Small intestine (tissue), 7 donors: ENCODE results near the gene PRSS1. TPM values are rescaled to one million over a fixed set of nuclear protein-coding genes. Genes with fewer than 3 reads are reported as not detected.
A peak's percentile ranks its signal among the peaks of the same experiment; 100 is the strongest.

Experiments
- DNase-seq, 2 donors: peaks; one replicate each; pipeline versions ENCODE4 v3.0.0 to v3.0.0-alpha.2; 2013
- FAIRE-seq: peaks from 2 replicates; lab custom pipeline; 2012; peaks lifted over from hg19 to GRCh38; lab: Jason Lieb, UNC
- H3K27ac ChIP-seq, 3 donors: one replicate each; pipeline ENCODE4 v1.5.1; 2013; ENCODE audit warnings: low read length in 2 of 3, mild to moderate bottlenecking in 2 of 3, control low read depth in 1 of 3, inconsistent platforms in 1 of 3, low read depth in 1 of 3, moderate library complexity in 1 of 3
- H3K27me3 ChIP-seq, 3 donors: one replicate each; pipeline ENCODE4 v1.6.1; 2013; ENCODE audit warnings: low read length in 3 of 3, inconsistent platforms in 1 of 3; ENCODE audit not compliant: control insufficient read depth in 3 of 3, insufficient read depth in 3 of 3
- H3K36me3 ChIP-seq, 3 donors: one replicate each; pipeline ENCODE4 v1.6.1; 2013; ENCODE audit warnings: low read length in 3 of 3, inconsistent platforms in 1 of 3, low read depth in 1 of 3, mild to moderate bottlenecking in 1 of 3, moderate library complexity in 1 of 3; ENCODE audit not compliant: control insufficient read depth in 3 of 3, insufficient read depth in 2 of 3
- H3K4me1 ChIP-seq, 3 donors: one replicate each; pipeline ENCODE4 v1.6.1; 2013; ENCODE audit warnings: low read length in 2 of 3, inconsistent platforms in 1 of 3, low read depth in 1 of 3, mild to moderate bottlenecking in 1 of 3, moderate library complexity in 1 of 3; ENCODE audit not compliant: control insufficient read depth in 3 of 3, insufficient read depth in 2 of 3
- H3K4me3 ChIP-seq, 3 donors: one replicate each; pipeline ENCODE4 v1.5.1; 2013; ENCODE audit warnings: low read length in 3 of 3, control low read depth in 1 of 3, inconsistent platforms in 1 of 3, low read depth in 1 of 3, mild to moderate bottlenecking in 1 of 3, moderate library complexity in 1 of 3
- H3K9me3 ChIP-seq, 2 donors: one replicate each; pipeline ENCODE4 v1.6.1; 2013; ENCODE audit warnings: low read depth in 1 of 2, low read length in 1 of 2; ENCODE audit not compliant: control insufficient read depth in 2 of 2, insufficient read depth in 1 of 2
- WGBS, 3 donors: extraction: QIAGEN DNeasy Blood & Tissue Kit; methylation state at CpG; one replicate each; pipeline ENCODE4 v1.1.7; 2013; 5-methylcytosine and 5-hydroxymethylcytosine counted together
- polyA plus RNA-seq, 4 donors: library from polyadenylated mRNA; stranded (reverse) in 3 of 4; unstranded in 1 of 4; fragments of 200-250 nt in 3 of 4; fragments of 120-200 nt in 1 of 4; gene quantifications; one replicate each; pipeline versions ENCODE4 v1.2.1 to v1.2.3, GENCODE V29; 2013
- donor health status: healthy with polysubstance abuse.
- donor health status: control.
- donor health status: control.
- donor health status: Bipolar disorder and iron deficiency.
- donor health status: healthy.

Gene PRSS1
- polyA plus RNA-seq, 4 donors = 0.06 to 28.2 (median 15.0) TPM

DNA sequence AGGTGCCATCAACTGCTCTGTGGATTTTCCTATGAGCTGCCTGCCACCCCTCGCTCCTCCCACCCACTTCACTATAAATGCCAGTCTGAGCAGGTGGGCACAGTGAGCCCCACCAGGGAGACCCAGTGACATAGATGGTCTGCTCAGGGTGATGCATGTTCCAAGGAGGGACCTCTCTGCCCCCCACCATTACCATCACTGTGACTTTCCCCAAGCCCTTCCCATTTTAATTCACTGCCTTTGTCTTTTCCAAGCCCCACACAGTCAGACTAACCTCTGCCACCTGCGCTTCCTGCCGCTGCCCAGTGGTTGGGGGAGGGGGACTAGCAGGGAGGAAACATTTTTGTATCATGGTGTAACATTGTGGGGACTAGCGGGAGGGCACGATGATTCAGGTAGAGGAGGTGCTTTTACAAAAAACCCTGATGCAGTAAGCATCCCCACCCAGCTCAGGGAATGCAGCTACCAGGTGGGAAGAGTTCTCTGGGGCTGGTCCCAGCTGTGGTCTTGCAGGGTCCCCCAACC is 46.1 kb downstream of the PRSS1 start:
- 40 to 64% (median 54%) methylated on average over 5 of the region's 5 CpGs for WGBS, 3 donors
- Histone ChIP-seq H3K36me3 (no peaks in the 10 kb centered on the region), H3K4me3 (no peak overlapping the region), H3K27ac (peak overlapping the region in 1 of 3 donors; percentile 97), H3K4me1 (peaks cover 0 to 4% (median 0%) of the 10 kb centered on the region in 3 donors), H3K27me3 (peaks cover 0 to 78% (median 13%) of the 10 kb centered on the region in 3 donors), H3K9me3 (no peaks in the 10 kb centered on the region)
- FAIRE-seq (no peak), DNase-seq (peak in 1 of 2 donors; percentile 24)

DNA sequence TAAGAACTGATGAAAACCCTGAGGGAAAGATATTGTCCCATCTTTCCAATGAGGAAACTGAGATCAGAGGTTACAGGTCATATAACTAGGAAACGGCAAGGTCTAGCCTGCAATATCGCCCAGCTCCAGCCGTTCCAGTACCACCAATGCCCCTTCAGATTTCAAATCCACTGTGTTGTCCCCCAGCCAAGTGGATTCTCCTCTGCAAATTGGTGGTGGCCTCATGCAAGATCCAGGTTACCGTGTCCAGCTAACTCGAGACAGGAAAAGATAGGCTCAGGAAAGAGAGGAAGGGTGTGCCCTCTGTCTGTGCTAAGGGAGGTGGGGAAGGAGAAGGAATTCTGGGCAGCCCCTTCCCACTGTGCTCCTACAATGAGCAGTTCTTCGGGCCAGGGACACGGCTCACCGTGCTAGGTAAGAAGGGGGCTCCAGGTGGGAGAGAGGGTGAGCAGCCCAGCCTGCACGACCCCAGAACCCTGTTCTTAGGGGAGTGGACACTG is 46.8 kb downstream of the PRSS1 start:
- H3K4me3 ChIP-seq = peak overlapping the region in 2 of 3 donors; percentile 46 to 64
- FAIRE-seq = no peak

DNA sequence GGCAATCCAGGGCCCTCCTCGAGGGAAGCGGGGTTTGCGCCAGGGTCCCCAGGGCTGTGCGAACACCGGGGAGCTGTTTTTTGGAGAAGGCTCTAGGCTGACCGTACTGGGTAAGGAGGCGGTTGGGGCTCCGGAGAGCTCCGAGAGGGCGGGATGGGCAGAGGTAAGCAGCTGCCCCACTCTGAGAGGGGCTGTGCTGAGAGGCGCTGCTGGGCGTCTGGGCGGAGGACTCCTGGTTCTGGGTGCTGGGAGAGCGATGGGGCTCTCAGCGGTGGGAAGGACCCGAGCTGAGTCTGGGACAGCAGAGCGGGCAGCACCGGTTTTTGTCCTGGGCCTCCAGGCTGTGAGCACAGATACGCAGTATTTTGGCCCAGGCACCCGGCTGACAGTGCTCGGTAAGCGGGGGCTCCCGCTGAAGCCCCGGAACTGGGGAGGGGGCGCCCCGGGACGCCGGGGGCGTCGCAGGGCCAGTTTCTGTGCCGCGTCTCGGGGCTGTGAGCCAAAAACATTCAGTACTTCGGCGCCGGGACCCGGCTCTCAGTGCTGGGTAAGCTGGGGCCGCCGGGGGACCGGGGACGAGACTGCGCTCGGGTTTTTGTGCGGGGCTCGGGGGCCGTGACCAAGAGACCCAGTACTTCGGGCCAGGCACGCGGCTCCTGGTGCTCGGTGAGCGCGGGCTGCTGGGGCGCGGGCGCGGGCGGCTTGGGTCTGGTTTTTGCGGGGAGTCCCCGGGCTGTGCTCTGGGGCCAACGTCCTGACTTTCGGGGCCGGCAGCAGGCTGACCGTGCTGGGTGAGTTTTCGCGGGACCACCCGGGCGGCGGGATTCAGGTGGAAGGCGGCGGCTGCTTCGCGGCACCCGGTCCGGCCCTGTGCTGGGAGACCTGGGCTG is 47.5 kb downstream of the PRSS1 start:
- Histone ChIP-seq H3K4me3 (peak overlapping the region; percentile 23 to 64 (median 46)), H3K9me3 (no peaks in the 10 kb centered on the region), H3K4me1 (peaks cover 0 to 4% (median 0%) of the 10 kb centered on the region in 3 donors), H3K27ac (peak overlapping the region; percentile 18 to 97 (median 75)), H3K27me3 (peaks cover 0 to 77% (median 13%) of the 10 kb centered on the region in 3 donors), H3K36me3 (no peaks in the 10 kb centered on the region)
- 3 to 6% (median 5%) methylated on average over 55 to 74 of the region's 74 CpGs for WGBS, 3 donors
- FAIRE-seq (no peak), DNase-seq (no peak)

More for the DNA sequence above, 46.8 kb downstream of the PRSS1 start:
- Histone ChIP-seq H3K27me3 (peaks cover 0 to 77% (median 13%) of the 10 kb centered on the region in 3 donors), H3K4me1 (peaks cover 0 to 4% (median 0%) of the 10 kb centered on the region in 3 donors), H3K27ac (peak overlapping the region in 2 of 3 donors; percentile 18 to 97), H3K9me3 (no peaks in the 10 kb centered on the region), H3K36me3 (no peaks in the 10 kb centered on the region)
- 30 to 37% (median 37%) methylated on average over 9 of the region's 9 CpGs for WGBS, 3 donors
- DNase-seq = no peak

GRCh38 chr7:142797391-142798377 is 48.4 kb downstream of the PRSS1 start:
- H3K36me3 ChIP-seq = no peaks in the 10 kb centered on the region
- FAIRE-seq = no peak
- 3 to 4% (median 3%) methylated on average over 32 to 33 of the region's 33 CpGs for WGBS, 3 donors

DNA sequence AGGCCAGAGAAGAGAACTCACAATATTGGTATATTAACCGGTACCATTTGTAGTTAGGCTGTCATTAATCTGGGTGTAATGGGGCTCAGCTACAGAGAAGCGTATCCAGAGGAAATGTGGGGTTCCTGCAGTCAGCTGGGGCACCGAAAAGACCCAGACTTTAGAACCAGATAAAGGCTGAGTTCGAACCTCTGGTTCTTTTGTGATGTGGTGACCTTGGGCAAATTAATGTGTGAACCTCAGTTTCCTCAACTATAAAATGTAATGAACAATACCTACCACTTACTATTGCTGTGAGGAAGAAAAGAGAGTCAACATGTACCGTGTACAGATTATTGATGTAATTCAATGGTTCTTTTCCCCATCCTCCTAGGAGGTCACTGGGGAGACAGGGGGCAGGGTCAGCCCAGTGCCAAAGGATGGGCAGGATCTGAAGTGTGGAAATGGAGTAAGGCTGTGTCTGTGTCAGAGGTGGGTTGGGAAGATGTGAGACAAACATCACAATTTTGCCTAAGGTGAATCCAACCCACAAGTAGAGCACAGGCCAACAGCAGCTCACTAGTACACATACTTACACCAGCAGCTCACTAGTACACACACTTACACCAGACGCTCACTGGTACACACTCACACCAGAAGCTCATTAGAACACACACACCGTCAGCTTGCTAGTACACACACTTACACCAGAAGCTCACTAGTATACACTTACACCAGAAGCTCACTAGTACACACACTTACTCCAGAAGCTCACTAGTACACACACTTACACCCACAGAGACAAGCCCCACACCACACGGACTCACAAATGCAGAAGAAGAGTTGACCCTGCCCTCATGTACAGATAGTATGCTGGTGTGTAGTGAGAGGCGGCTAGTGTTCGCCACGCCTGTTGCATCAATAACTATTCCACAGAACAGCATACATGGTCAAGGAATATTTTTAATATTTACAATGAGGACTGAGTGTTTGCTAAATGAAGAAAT is 49.5 kb downstream of the PRSS1 start:
- H3K4me1 ChIP-seq = peaks cover 0 to 4% (median 0%) of the 10 kb centered on the region in 3 donors
- H3K9me3 ChIP-seq = no peaks in the 10 kb centered on the region
- no peaks in the 10 kb centered on the region for H3K36me3 ChIP-seq
- peaks cover 0 to 78% (median 10%) of the 10 kb centered on the region in 3 donors for H3K27me3 ChIP-seq
- no peak for DNase-seq
- WGBS, 3 donors = 65 to 68% (median 66%) methylated on average over 11 of the region's 11 CpGs
- H3K4me3 ChIP-seq = peak overlapping the region in 2 of 3 donors; percentile 46 to 64
- H3K27ac ChIP-seq = peak overlapping the region in 2 of 3 donors; percentile 75 to 97
- no peak for FAIRE-seq

More at GRCh38 chr7:142797391-142798377, 48.4 kb downstream of the PRSS1 start:
- Histone ChIP-seq H3K4me3 (peak overlapping the region; percentile 23 to 64 (median 46)), H3K27ac (peak overlapping the region in 2 of 3 donors; percentile 75 to 97), H3K4me1 (peaks cover 0 to 4% (median 0%) of the 10 kb centered on the region in 3 donors), H3K9me3 (no peaks in the 10 kb centered on the region), H3K27me3 (peaks cover 0 to 78% (median 13%) of the 10 kb centered on the region in 3 donors)
- DNase-seq = peak in 1 of 2 donors; percentile 25

GRCh38 chr7:142799437-142799835 is 50.2 kb downstream of the PRSS1 start:
- DNase-seq (no peak), FAIRE-seq (no peak)
- Histone ChIP-seq H3K27me3 (peaks cover 0 to 74% (median 9%) of the 10 kb centered on the region in 3 donors), H3K4me3 (peak overlapping the region in 1 of 3 donors; percentile 46), H3K9me3 (no peaks in the 10 kb centered on the region), H3K27ac (peak overlapping the region in 2 of 3 donors; percentile 75 to 97), H3K36me3 (no peaks in the 10 kb centered on the region), H3K4me1 (peaks cover 0 to 4% (median 0%) of the 10 kb centered on the region in 3 donors)
- 60 to 79% (median 70%) methylated on average over 3 of the region's 3 CpGs for WGBS, 3 donors

GRCh38 chr7:142800088-142800487 is 50.8 kb downstream of the PRSS1 start:
- Histone ChIP-seq H3K27me3 (peaks cover 0 to 71% (median 8%) of the 10 kb centered on the region in 3 donors), H3K27ac (peak overlapping the region in 1 of 3 donors; percentile 82)
- no peak for FAIRE-seq

More at GRCh38 chr7:142800088-142800487, 50.8 kb downstream of the PRSS1 start:
- H3K9me3 ChIP-seq = no peaks in the 10 kb centered on the region
- H3K36me3 ChIP-seq = no peaks in the 10 kb centered on the region
- 68 to 89% (median 88%) methylated on average over 1 of the region's 1 CpG for WGBS, 3 donors
- H3K4me1 ChIP-seq = peaks cover 0 to 4% (median 0%) of the 10 kb centered on the region in 3 donors
- H3K4me3 ChIP-seq = no peak overlapping the region
- DNase-seq = peak in 1 of 2 donors; percentile 31
